B cell (primary cell): ENCODE results near the gene ANTXRL. TPM values are rescaled to one million over a fixed set of nuclear protein-coding genes. Genes with fewer than 3 reads are reported as not detected.

Source experiments
- ATAC-seq: fragments of 200-7000 bp; cut with Tn5 transposase; one replicate; pipeline ENCODE4 v1.10.0; 2021; ENCODE audit warnings: low read depth, mild to moderate bottlenecking, moderate number of reproducible peaks, moderate library complexity
- CTCF ChIA-PET: fragments of 350-600 bp; sonication (Branson Sonifier 250); formaldehyde crosslinking; loops from one replicate; lab custom pipeline; 2021; ENCODE audit warnings: antibody characterized with exemption, inconsistent platforms; lab: Charles Lee
- POLR2A ChIA-PET: fragments of 350-600 bp; sonication (Branson Sonifier 250); formaldehyde crosslinking; loops from one replicate; lab custom pipeline; 2021; ENCODE audit warnings: antibody characterized with exemption; lab: Charles Lee
- DNase-seq: peaks from one replicate; pipeline ENCODE4 v3.0.0; 2013
- H2AFZ ChIP-seq: 2 replicates; pipeline ENCODE4 v1.6.1; 2012; ENCODE audit warnings: mild to moderate bottlenecking, low read depth, low read length; ENCODE audit not compliant: insufficient read depth, poor library complexity, severe bottlenecking
- H3K27ac ChIP-seq, 2 donors: 1 replicate in 1 of 2; 2 replicates in 1 of 2; pipeline ENCODE4 v1.5.1; 2012 to 2013; ENCODE audit warnings: low read length in 2 of 2, mild to moderate bottlenecking in 2 of 2, moderate library complexity in 1 of 2
- H3K27me3 ChIP-seq, 4 experiments: fragments of 200-600 bp in 1 of 4; sonication (generic) in 1 of 4; replicated peaks in 1 of 4; 1 replicate in 2 of 4; 2 replicates in 2 of 4; pipeline versions ENCODE4 v1.6.1 to v1.7.0; 2013 to 2016; ENCODE audit warnings: low read length in 3 of 4, mild to moderate bottlenecking in 2 of 4, mixed read lengths in 1 of 4, moderate library complexity in 1 of 4; ENCODE audit not compliant: insufficient read depth in 4 of 4, control insufficient read depth in 3 of 4; ENCODE audit errors: control extremely low read depth in 1 of 4
- H3K36me3 ChIP-seq, 2 experiments: replicated peaks in 1 of 2; 1 replicate in 1 of 2; 2 replicates in 1 of 2; pipeline versions ENCODE4 v1.6.1 to v1.7.1; 2013; ENCODE audit warnings: low read length in 1 of 2; ENCODE audit not compliant: insufficient read depth in 2 of 2, control insufficient read depth in 1 of 2; ENCODE audit errors: control extremely low read depth in 1 of 2, extremely low read depth in 1 of 2
- H3K4me1 ChIP-seq, 2 donors: fragments of 200-600 bp in 1 of 2; sonication (generic) in 1 of 2; 1 replicate in 1 of 2; 2 replicates in 1 of 2; pipeline versions ENCODE4 v1.5.1 to v1.6.1; 2013 to 2017; ENCODE audit warnings: low read length in 2 of 2; ENCODE audit not compliant: control insufficient read depth in 2 of 2, insufficient read depth in 2 of 2
- H3K4me2 ChIP-seq: replicated peaks from 2 replicates; pipeline ENCODE3; 2012; ENCODE audit warnings: mild to moderate bottlenecking, low read depth, low read length; ENCODE audit not compliant: poor library complexity, severe bottlenecking
- H3K4me3 ChIP-seq, 5 experiments: fragments of 200-600 bp in 1 of 5; sonication (generic) in 1 of 5; 1 replicate in 3 of 5; 2 replicates in 2 of 5; pipeline versions ENCODE4 v1.5.1 to v1.7.0; 2011 to 2016; ENCODE audit warnings: low read length in 4 of 5, mild to moderate bottlenecking in 4 of 5, low read depth in 2 of 5, control low read depth in 1 of 5, moderate library complexity in 1 of 5; ENCODE audit not compliant: insufficient read depth in 1 of 5; ENCODE audit errors: control extremely low read depth in 1 of 5, extremely low read depth in 1 of 5
- H3K79me2 ChIP-seq: fragments of 200-600 bp; sonication (generic); one replicate; pipeline ENCODE4 v1.6.0; 2016; ENCODE audit warnings: low read length; ENCODE audit not compliant: control insufficient read depth, insufficient read depth
- H3K9ac ChIP-seq: fragments of 200-600 bp; sonication (generic); 2 replicates; pipeline ENCODE4 v1.6.1; 2017; ENCODE audit warnings: mild to moderate bottlenecking, low read length, moderate library complexity
- H3K9me3 ChIP-seq, 3 donors: one replicate each; pipeline versions ENCODE4 v1.6.1 to v1.7.1; 2013; ENCODE audit warnings: low read length in 2 of 3; ENCODE audit not compliant: control insufficient read depth in 2 of 3, insufficient read depth in 1 of 3; ENCODE audit errors: control extremely low read depth in 1 of 3
- H4K20me1 ChIP-seq: 2 replicates; pipeline ENCODE4 v1.6.0; 2012; ENCODE audit warnings: mild to moderate bottlenecking, low read length; ENCODE audit not compliant: insufficient read depth, control insufficient read depth, poor library complexity, severe bottlenecking
- H3K27ac Mint-ChIP-seq: one replicate; pipeline ENCODE4 v1.8.0; 2021; ENCODE audit warnings: mixed read lengths
- H3K27me3 Mint-ChIP-seq: one replicate; pipeline ENCODE4 v1.8.0; 2021; ENCODE audit warnings: mixed read lengths
- H3K4me1 Mint-ChIP-seq: one replicate; pipeline ENCODE4 v1.8.0; 2021; ENCODE audit warnings: mixed read lengths
- H3K4me3 Mint-ChIP-seq: one replicate; pipeline ENCODE4 v1.8.0; 2021; ENCODE audit warnings: mixed read lengths
- H3K9me3 Mint-ChIP-seq: one replicate; pipeline ENCODE4 v1.8.0; 2022; ENCODE audit warnings: mixed read lengths; ENCODE audit not compliant: insufficient read depth
- EZH2 ChIP-seq: IDR thresholded peaks from 2 replicates; pipeline ENCODE4 v1.6.1; 2012; ENCODE audit warnings: borderline replicate concordance, low read depth, mild to moderate bottlenecking, moderate library complexity, low read length; ENCODE audit not compliant: insufficient read depth, poor library complexity, severe bottlenecking
- WGBS: methylation state at CpG from one replicate; pipeline ENCODE4 v1.1.5; 2013; ENCODE audit warnings: missing lambda C conversion rate; ENCODE audit not compliant: insufficient coverage; 5-methylcytosine and 5-hydroxymethylcytosine counted together
- intact Hi-C: fragments of 100-400 bp; cut with micrococcal nuclease; formaldehyde crosslinking; loops from one replicate; pipeline ENCODE4 v1.10.0; 2022
- polyA plus RNA-seq: library from polyadenylated mRNA; depleted of rRNA; stranded (reverse); fragments of >200 nt; gene quantifications from 2 replicates; pipeline ENCODE4 v1.2.3, GENCODE V29; 2012
- total RNA-seq, 2 donors: library from RNA; stranded (reverse); fragments of 120-200 nt in 1 of 2; gene quantifications; 1 replicate in 1 of 2; 2 replicates in 1 of 2; pipeline versions ENCODE4 v1.2.3 to v1.2.4, GENCODE V29; 2013 to 2022
- TF ChIP-seq, protein P1 (sequence below): fragments of 200-600 bp; IDR thresholded peaks from one replicate; pipeline ENCODE4 v1.8.0; 2022; ENCODE audit warnings: antibody characterized with exemption, mild to moderate bottlenecking

ANTXRL gene
- total and polyA plus RNA-seq, 2 donors (not counting 1 experiment from before 2014, with no cell fraction given), result not detected

DNA sequence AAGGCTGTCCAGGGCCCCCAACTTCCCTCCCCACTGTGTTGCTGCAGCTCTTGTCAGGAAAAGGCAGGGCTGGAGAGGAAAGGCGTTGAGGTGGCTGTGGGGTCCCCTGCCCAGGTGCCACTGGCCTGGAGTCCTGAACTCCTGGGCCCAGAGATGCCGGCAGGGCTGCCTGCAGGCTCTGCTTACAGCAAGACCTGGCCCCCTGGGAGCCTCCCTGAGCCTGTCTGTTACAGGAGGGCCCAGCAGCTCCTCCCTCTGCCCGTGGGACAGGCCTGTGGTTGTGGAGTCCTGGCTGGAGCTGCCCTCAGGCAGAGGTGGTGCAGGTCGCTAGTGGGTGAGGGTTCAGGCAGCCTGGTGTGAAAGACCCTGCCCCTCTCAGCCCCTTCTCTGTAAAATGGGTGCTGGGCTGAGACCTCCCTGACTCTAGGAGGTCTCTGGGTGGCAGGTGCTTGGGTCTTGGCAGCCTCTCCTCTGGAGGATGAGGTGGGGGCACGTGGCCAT lies 9.9 kb downstream of the ANTXRL start:
- Histone ChIP-seq H3K4me1 (peaks cover 29 to 36% of the 10 kb centered on the region in 2 donors), H3K79me2 (no peaks in the 10 kb centered on the region), H2AFZ (no peak overlapping the region), H3K4me2 (no peak overlapping the region), H3K9ac (no peak overlapping the region), H3K27ac (no peak overlapping the region), H3K9me3 (peaks cover 0 to 2% (median 0%) of the 10 kb centered on the region in 3 donors), H4K20me1 (no peaks in the 10 kb centered on the region), H3K4me3 (no peak overlapping the region), H3K36me3 (no peaks in the 10 kb centered on the region), H3K27me3 (no peaks in the 10 kb centered on the region)
- Mint-ChIP-seq H3K27me3 (peaks cover 23% of the 10 kb centered on the region), H3K4me3 (no peak overlapping the region), H3K27ac (no peak overlapping the region), H3K9me3 (no peaks in the 10 kb centered on the region), H3K4me1 (peaks cover 24% of the 10 kb centered on the region)
- intact Hi-C loops, result no loop called here
- no peak for TF ChIP-seq EZH2
- TF ChIP-seq, protein P1, sequence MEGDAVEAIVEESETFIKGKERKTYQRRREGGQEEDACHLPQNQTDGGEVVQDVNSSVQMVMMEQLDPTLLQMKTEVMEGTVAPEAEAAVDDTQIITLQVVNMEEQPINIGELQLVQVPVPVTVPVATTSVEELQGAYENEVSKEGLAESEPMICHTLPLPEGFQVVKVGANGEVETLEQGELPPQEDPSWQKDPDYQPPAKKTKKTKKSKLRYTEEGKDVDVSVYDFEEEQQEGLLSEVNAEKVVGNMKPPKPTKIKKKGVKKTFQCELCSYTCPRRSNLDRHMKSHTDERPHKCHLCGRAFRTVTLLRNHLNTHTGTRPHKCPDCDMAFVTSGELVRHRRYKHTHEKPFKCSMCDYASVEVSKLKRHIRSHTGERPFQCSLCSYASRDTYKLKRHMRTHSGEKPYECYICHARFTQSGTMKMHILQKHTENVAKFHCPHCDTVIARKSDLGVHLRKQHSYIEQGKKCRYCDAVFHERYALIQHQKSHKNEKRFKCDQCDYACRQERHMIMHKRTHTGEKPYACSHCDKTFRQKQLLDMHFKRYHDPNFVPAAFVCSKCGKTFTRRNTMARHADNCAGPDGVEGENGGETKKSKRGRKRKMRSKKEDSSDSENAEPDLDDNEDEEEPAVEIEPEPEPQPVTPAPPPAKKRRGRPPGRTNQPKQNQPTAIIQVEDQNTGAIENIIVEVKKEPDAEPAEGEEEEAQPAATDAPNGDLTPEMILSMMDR, result no peak
- DNase-seq (no peak), ATAC-seq (no peak)
- ChIA-PET CTCF (no interaction called here), POLR2A (no interaction called here)
- WGBS, result 32% methylated on average over 5 of the region's 5 CpGs

DNA sequence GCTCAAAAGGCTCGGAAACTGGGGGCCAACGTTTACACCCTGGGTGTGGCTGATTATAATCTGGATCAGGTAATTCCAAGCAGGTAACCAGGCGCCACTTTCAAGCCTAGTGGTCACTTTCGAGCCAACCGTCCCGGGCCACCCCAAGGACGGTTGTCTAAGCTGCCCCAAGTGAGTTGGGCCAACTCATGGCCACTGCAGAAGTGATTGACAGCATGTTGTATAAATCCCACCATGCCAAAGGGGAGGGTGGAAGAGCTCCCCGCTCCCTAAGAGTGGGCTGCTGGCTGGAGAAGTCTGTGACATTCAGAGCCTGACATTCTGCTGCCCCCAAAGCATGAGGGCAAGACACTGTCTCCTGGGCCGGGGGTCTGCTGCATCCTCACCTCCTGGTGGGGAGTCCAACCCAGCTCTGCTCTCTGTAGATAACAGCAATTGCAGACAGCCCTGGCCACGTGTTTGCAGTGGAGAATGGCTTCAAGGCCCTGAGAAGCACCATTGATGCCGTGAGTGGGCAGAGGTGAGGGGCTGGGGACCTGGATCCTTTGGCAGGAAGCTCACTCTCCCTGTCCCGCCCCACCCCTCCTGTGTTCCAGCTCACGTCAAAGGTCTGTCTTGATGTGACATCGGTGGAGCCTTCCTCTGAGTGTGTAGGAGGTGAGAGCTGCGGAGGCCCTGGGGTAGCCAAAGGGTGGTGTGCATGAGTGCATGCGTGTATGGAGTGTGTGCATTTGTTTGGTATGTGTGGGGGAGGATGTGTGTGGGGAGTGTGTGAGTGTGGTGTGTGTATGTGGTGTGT lies 10.8 kb downstream of the ANTXRL start:
- H3K4me1 Mint-ChIP-seq, result peaks cover 24% of the 10 kb centered on the region
- DNase-seq, result no peak
- Histone ChIP-seq H3K4me2 (no peak overlapping the region), H3K27ac (no peak overlapping the region), H3K9me3 (peaks cover 0 to 2% (median 0%) of the 10 kb centered on the region in 3 donors), H3K4me1 (peaks cover 29 to 36% of the 10 kb centered on the region in 2 donors), H2AFZ (no peak overlapping the region), H3K4me3 (no peak overlapping the region), H4K20me1 (no peaks in the 10 kb centered on the region), H3K79me2 (no peaks in the 10 kb centered on the region), H3K27me3 (no peaks in the 10 kb centered on the region), H3K36me3 (no peaks in the 10 kb centered on the region), H3K9ac (no peak overlapping the region)
- H3K27ac Mint-ChIP-seq, result no peak overlapping the region
- H3K9me3 Mint-ChIP-seq, result no peaks in the 10 kb centered on the region
- CTCF ChIA-PET, result no interaction called here
- no peak for TF ChIP-seq EZH2
- TF ChIP-seq, protein P1, result no peak
- H3K4me3 Mint-ChIP-seq, result no peak overlapping the region
- intact Hi-C loops, result no loop called here
- no peak for ATAC-seq
- 89% methylated on average over 10 of the region's 16 CpGs for WGBS
- H3K27me3 Mint-ChIP-seq, result peaks cover 14% of the 10 kb centered on the region
- POLR2A ChIA-PET, result no interaction called here
